A549 (cell line): Measurements from ENCODE around the gene PIEZO2.

ENCODE experiments used
- MAZ ChIP-seq: fragments of 150-350 bp; IDR thresholded peaks from 2 replicates; pipeline ENCODE4 v1.6.1; 2014; ENCODE audit warnings: antibody characterized with exemption, low read depth, low read length, borderline replicate concordance
- POLR2A ChIP-seq: IDR thresholded peaks from 2 replicates; pipeline ENCODE4 v1.6.1; 2012; ENCODE audit warnings: mild to moderate bottlenecking, low read length

- no peak for TF ChIP-seq POLR2A
- no peak for TF ChIP-seq MAZ
Measured at GRCh38 chr18:10840743-10841142, 308.6 kb downstream of the PIEZO2 start.
